Neural cell (in vitro differentiated cells): ENCODE results near the gene ZNF334.

ENCODE experiments used
- EZH2 ChIP-seq: fragments of 200-600, 300-800 bp; shearing (Covaris generic), sonication (generic); IDR thresholded peaks from 2 replicates; pipeline ENCODE4 v1.6.1; 2014; ENCODE audit warnings: antibody characterized with exemption, low read length, borderline replicate concordance, mild to moderate bottlenecking; ENCODE audit not compliant: insufficient read depth, poor library complexity, severe bottlenecking
- TAF1 ChIP-seq: IDR thresholded peaks from 2 replicates; pipeline ENCODE4 v1.6.1; 2012; ENCODE audit warnings: low read depth
- TF ChIP-seq, protein P1 (sequence below): fragments of 450-650 bp; IDR thresholded peaks from 2 replicates; pipeline ENCODE4 v1.5.1; 2014; ENCODE audit warnings: antibody characterized with exemption, mild to moderate bottlenecking, moderate library complexity; ENCODE audit not compliant: poor library complexity, severe bottlenecking

- TF ChIP-seq, protein P1, sequence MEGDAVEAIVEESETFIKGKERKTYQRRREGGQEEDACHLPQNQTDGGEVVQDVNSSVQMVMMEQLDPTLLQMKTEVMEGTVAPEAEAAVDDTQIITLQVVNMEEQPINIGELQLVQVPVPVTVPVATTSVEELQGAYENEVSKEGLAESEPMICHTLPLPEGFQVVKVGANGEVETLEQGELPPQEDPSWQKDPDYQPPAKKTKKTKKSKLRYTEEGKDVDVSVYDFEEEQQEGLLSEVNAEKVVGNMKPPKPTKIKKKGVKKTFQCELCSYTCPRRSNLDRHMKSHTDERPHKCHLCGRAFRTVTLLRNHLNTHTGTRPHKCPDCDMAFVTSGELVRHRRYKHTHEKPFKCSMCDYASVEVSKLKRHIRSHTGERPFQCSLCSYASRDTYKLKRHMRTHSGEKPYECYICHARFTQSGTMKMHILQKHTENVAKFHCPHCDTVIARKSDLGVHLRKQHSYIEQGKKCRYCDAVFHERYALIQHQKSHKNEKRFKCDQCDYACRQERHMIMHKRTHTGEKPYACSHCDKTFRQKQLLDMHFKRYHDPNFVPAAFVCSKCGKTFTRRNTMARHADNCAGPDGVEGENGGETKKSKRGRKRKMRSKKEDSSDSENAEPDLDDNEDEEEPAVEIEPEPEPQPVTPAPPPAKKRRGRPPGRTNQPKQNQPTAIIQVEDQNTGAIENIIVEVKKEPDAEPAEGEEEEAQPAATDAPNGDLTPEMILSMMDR: no peak
- no peak for TF ChIP-seq TAF1
- TF ChIP-seq EZH2: no peak
Observed at GRCh38 chr20:46505506-46505905, 7.9 kb downstream of the ZNF334 start.
